ENCODE data around the gene PMPCA.

DNA sequence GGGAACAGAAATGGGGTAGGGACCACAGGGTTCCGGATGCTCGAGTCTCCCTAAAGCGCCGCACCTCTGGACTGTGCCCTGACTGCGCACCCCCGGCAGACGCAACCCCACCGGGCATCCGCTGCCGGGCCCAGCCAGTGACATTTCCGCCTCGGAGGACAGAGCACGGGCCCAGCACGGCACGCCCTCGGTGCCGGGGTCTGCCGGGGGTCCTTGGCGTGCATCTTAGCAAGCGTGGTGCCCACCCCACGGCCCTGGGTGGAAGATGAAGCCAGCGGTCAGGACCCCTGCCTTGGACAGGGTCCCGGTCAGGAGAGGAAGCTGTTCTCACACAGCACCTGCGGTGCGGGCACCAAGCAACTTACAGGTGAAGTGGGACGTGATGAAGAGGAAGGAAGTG is 22.1 kb downstream of the PMPCA start:
- TF ChIP-seq EZH2phosphoT487 (IDR thresholded peaks at IDR 0.05; ENCODE audit: low read depth) = no peak
- TF ChIP-seq, protein P1, sequence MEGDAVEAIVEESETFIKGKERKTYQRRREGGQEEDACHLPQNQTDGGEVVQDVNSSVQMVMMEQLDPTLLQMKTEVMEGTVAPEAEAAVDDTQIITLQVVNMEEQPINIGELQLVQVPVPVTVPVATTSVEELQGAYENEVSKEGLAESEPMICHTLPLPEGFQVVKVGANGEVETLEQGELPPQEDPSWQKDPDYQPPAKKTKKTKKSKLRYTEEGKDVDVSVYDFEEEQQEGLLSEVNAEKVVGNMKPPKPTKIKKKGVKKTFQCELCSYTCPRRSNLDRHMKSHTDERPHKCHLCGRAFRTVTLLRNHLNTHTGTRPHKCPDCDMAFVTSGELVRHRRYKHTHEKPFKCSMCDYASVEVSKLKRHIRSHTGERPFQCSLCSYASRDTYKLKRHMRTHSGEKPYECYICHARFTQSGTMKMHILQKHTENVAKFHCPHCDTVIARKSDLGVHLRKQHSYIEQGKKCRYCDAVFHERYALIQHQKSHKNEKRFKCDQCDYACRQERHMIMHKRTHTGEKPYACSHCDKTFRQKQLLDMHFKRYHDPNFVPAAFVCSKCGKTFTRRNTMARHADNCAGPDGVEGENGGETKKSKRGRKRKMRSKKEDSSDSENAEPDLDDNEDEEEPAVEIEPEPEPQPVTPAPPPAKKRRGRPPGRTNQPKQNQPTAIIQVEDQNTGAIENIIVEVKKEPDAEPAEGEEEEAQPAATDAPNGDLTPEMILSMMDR (IDR thresholded peaks at IDR 0.05; ENCODE audit: low read depth, low read length) = no peak

Data from OCI-LY3 (cell line).